GM23338 (cell line): ENCODE results near the gene PTPN12.

ENCODE experiments used
- CREB1 ChIP-seq: fragments of 250-450 bp; sonication (Bioruptor Pico); IDR thresholded peaks from 2 replicates; pipeline ENCODE4 v1.5.0; 2020; ENCODE audit warnings: low read depth, mild to moderate bottlenecking, moderate library complexity
- CTCF ChIP-seq, 2 experiments: fragments of 200-600 bp in 1 of 2; sonication (generic) in 1 of 2; conservative IDR thresholded peaks; 2 replicates each; pipeline versions ENCODE4 v1.5.1 to v1.6.1; 2016 to 2017; ENCODE audit warnings: antibody characterized with exemption in 2 of 2, low read depth in 2 of 2, mild to moderate bottlenecking in 2 of 2, moderate library complexity in 1 of 2
- ETS1 ChIP-seq: IDR thresholded peaks from 2 replicates; pipeline ENCODE4 v1.6.1; 2016; ENCODE audit warnings: antibody characterized with exemption
- EZH2 ChIP-seq: fragments of 200-600 bp; sonication (generic); IDR thresholded peaks from one replicate; pipeline ENCODE4 v1.8.0; 2017; ENCODE audit warnings: antibody characterized with exemption, mild to moderate bottlenecking, low read depth; ENCODE audit not compliant: unreplicated experiment
- EZH2phosphoT487 ChIP-seq: fragments of 200-600 bp; sonication (generic); IDR thresholded peaks from one replicate; pipeline ENCODE4 v1.8.1; 2018; ENCODE audit warnings: antibody characterized with exemption; ENCODE audit not compliant: unreplicated experiment
- JUNB ChIP-seq: IDR thresholded peaks from one replicate; pipeline ENCODE4 v1.6.1; 2016; ENCODE audit warnings: antibody characterized with exemption; ENCODE audit not compliant: unreplicated experiment
- NANOG ChIP-seq: IDR thresholded peaks from 2 replicates; pipeline ENCODE4 v1.6.1; 2016; ENCODE audit warnings: antibody characterized with exemption, borderline replicate concordance
- POLR2AphosphoS5 ChIP-seq: IDR thresholded peaks from 2 replicates; pipeline ENCODE4 v1.6.1; 2016; ENCODE audit warnings: antibody characterized with exemption, low read depth
- STAT1 ChIP-seq: IDR thresholded peaks from one replicate; pipeline ENCODE4 v1.6.1; 2016; ENCODE audit warnings: antibody characterized with exemption; ENCODE audit not compliant: unreplicated experiment
- ZNF114 ChIP-seq: fragments of 250-450 bp; sonication (Bioruptor Pico); IDR thresholded peaks from 2 replicates; pipeline ENCODE4 v1.5.0; 2020; ENCODE audit warnings: mild to moderate bottlenecking, moderate library complexity
- ZNF331 ChIP-seq: fragments of 250-450 bp; sonication (Bioruptor Pico); IDR thresholded peaks from 2 replicates; pipeline ENCODE4 v1.5.0; 2020; ENCODE audit warnings: low read depth, mild to moderate bottlenecking, moderate library complexity
- TF ChIP-seq, protein P1 (sequence below): IDR thresholded peaks from one replicate; pipeline ENCODE4 v1.6.1; 2018; ENCODE audit warnings: antibody characterized with exemption; ENCODE audit not compliant: unreplicated experiment
- TF ChIP-seq, protein P2 (sequence below): fragments of 250-450 bp; sonication (Bioruptor Pico); IDR thresholded peaks from 2 replicates; pipeline ENCODE4 v1.5.0; 2020; ENCODE audit warnings: mild to moderate bottlenecking, moderate library complexity

GRCh38 chr7:77580762-77581350 lies 43.8 kb downstream of the PTPN12 start:
- TF ChIP-seq EZH2 (no peak), CTCF (conservative IDR thresholded peaks at IDR 0.05; ENCODE audit: low read depth in 2 of 2) (no peak), EZH2phosphoT487 (no peak), POLR2AphosphoS5 (no peak), CREB1 (no peak), NANOG (no peak), ETS1 (no peak), JUNB (no peak), STAT1 (no peak), ZNF331 (CRISPR knock-in tag) (no peak), ZNF114 (CRISPR knock-in tag) (no peak)
- TF ChIP-seq, protein P1, sequence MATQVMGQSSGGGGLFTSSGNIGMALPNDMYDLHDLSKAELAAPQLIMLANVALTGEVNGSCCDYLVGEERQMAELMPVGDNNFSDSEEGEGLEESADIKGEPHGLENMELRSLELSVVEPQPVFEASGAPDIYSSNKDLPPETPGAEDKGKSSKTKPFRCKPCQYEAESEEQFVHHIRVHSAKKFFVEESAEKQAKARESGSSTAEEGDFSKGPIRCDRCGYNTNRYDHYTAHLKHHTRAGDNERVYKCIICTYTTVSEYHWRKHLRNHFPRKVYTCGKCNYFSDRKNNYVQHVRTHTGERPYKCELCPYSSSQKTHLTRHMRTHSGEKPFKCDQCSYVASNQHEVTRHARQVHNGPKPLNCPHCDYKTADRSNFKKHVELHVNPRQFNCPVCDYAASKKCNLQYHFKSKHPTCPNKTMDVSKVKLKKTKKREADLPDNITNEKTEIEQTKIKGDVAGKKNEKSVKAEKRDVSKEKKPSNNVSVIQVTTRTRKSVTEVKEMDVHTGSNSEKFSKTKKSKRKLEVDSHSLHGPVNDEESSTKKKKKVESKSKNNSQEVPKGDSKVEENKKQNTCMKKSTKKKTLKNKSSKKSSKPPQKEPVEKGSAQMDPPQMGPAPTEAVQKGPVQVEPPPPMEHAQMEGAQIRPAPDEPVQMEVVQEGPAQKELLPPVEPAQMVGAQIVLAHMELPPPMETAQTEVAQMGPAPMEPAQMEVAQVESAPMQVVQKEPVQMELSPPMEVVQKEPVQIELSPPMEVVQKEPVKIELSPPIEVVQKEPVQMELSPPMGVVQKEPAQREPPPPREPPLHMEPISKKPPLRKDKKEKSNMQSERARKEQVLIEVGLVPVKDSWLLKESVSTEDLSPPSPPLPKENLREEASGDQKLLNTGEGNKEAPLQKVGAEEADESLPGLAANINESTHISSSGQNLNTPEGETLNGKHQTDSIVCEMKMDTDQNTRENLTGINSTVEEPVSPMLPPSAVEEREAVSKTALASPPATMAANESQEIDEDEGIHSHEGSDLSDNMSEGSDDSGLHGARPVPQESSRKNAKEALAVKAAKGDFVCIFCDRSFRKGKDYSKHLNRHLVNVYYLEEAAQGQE = no peak
- TF ChIP-seq, protein P2, sequence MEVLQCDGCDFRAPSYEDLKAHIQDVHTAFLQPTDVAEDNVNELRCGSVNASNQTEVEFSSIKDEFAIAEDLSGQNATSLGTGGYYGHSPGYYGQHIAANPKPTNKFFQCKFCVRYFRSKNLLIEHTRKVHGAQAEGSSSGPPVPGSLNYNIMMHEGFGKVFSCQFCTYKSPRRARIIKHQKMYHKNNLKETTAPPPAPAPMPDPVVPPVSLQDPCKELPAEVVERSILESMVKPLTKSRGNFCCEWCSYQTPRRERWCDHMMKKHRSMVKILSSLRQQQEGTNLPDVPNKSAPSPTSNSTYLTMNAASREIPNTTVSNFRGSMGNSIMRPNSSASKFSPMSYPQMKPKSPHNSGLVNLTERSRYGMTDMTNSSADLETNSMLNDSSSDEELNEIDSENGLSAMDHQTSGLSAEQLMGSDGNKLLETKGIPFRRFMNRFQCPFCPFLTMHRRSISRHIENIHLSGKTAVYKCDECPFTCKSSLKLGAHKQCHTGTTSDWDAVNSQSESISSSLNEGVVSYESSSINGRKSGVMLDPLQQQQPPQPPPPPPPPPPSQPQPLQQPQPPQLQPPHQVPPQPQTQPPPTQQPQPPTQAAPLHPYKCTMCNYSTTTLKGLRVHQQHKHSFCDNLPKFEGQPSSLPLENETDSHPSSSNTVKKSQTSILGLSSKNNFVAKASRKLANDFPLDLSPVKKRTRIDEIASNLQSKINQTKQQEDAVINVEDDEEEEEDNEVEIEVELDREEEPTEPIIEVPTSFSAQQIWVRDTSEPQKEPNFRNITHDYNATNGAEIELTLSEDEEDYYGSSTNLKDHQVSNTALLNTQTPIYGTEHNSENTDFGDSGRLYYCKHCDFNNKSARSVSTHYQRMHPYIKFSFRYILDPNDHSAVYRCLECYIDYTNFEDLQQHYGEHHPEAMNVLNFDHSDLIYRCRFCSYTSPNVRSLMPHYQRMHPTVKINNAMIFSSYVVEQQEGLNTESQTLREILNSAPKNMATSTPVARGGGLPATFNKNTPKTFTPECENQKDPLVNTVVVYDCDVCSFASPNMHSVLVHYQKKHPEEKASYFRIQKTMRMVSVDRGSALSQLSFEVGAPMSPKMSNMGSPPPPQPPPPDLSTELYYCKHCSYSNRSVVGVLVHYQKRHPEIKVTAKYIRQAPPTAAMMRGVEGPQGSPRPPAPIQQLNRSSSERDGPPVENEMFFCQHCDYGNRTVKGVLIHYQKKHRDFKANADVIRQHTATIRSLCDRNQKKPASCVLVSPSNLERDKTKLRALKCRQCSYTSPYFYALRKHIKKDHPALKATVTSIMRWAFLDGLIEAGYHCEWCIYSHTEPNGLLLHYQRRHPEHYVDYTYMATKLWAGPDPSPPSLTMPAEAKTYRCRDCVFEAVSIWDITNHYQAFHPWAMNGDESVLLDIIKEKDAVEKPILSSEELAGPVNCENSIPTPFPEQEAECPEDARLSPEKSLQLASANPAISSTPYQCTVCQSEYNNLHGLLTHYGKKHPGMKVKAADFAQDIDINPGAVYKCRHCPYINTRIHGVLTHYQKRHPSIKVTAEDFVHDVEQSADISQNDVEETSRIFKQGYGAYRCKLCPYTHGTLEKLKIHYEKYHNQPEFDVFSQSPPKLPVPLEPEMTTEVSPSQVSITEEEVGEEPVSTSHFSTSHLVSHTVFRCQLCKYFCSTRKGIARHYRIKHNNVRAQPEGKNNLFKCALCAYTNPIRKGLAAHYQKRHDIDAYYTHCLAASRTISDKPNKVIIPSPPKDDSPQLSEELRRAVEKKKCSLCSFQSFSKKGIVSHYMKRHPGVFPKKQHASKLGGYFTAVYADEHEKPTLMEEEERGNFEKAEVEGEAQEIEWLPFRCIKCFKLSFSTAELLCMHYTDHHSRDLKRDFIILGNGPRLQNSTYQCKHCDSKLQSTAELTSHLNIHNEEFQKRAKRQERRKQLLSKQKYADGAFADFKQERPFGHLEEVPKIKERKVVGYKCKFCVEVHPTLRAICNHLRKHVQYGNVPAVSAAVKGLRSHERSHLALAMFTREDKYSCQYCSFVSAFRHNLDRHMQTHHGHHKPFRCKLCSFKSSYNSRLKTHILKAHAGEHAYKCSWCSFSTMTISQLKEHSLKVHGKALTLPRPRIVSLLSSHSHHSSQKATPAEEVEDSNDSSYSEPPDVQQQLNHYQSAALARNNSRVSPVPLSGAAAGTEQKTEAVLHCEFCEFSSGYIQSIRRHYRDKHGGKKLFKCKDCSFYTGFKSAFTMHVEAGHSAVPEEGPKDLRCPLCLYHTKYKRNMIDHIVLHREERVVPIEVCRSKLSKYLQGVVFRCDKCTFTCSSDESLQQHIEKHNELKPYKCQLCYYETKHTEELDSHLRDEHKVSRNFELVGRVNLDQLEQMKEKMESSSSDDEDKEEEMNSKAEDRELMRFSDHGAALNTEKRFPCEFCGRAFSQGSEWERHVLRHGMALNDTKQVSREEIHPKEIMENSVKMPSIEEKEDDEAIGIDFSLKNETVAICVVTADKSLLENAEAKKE (CRISPR knock-in tag) = no peak
